ENCODE data around the gene PRR33. TPM values are rescaled to one million over a fixed set of nuclear protein-coding genes. Genes with fewer than 3 reads are reported as not detected.

The PRR33 gene
- total RNA-seq, 2 experiments from 2014 or later: 0.08 TPM; not detected in 1

DNA sequence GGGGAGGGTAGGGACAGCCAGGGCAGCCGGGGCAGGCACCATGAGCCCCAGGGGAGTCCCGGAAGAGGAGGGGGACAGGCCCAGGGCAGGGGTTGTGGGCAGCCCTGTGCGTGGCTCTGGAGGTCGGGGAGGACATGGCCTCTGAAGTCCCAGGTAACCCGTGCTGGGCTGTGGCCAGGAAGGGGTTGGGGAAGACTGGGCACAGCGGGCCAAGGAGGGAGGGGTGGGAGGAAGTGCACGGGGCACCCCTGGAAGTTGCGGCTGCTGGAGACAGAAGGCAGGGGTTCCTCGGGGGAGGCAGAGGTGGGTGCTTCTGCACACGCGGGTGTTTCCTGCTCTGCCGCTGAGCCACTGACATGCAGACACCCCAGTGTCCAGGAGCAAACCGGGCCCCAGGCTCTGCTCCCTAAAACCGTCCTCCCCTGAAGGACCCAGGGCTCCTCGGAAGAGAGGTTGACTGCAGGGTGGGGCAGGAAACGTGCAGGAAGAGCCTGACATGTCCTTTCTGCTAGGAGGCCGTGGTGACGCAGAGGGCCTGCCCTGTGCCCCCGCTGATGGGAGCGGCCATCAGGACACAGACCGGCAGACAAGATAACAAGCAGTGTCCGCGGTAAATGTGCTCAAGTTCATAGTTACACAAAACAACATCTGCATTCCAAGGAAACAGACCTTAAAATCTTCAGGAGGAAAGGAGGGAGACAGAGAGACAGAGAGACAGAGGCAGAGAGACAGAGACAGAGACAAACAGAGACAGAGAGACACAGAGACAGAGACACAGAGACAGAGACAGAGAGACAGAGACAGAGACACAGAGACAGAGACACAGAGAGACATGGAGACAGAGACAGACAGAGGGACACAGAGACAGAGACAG is 47.2 kb downstream of the PRR33 start:
- ATAC-seq (peak; percentile 57), DNase-seq (peak; percentile 54)
- Mint-ChIP-seq H3K27me3 (ENCODE audit: low read depth) (peaks cover 11% of the 10 kb centered on the region), H3K9me3 (ENCODE audit: insufficient read depth) (no peaks in the 10 kb centered on the region), H3K36me3 (ENCODE audit: low read depth) (no peaks in the 10 kb centered on the region), H3K4me1 (ENCODE audit: low read depth) (peaks cover 72% of the 10 kb centered on the region), H3K4me3 (peak overlapping the region; percentile 59), H3K27ac (peak overlapping the region; percentile 76)
- ChIA-PET POLR2A (no interaction called here), CTCF (no interaction called here)

DNA sequence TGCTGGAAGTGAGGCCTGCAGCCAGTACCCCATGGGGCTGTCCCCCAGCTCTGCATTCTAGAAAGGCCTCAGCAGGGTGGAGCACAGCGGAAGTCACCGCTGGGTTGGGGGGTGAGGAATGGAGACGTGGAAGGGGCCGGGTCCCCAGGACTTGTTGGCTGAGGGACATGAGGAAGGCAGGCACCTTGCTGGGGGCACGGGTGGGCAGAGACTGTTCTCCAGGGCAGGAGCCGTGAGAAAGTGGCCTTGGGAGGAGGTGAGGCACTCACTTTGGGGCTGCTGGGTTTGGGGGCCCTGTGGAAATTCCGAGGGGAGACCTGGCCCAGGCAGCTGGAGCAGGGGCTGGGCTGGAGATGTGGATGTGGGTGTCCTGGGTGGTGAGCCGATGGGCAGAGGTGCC is 47.9 kb downstream of the PRR33 start:
- H3K4me1 Mint-ChIP-seq (ENCODE audit: low read depth): peaks cover 65% of the 10 kb centered on the region
- ChIA-PET POLR2A (no interaction called here), CTCF (interaction anchor here (1.5 kb wide), 1 partner anchor 39 kb away, joined by 4 read pairs; no protein-coding TSS in a partner anchor)
- no peaks in the 10 kb centered on the region for H3K36me3 Mint-ChIP-seq (ENCODE audit: low read depth)
- H3K9me3 Mint-ChIP-seq (ENCODE audit: insufficient read depth): no peaks in the 10 kb centered on the region
- peaks cover 11% of the 10 kb centered on the region for H3K27me3 Mint-ChIP-seq (ENCODE audit: low read depth)
- DNase-seq (no peak), ATAC-seq (no peak)
- peak overlapping the region; percentile 76 for H3K27ac Mint-ChIP-seq
- peak overlapping the region; percentile 59 for H3K4me3 Mint-ChIP-seq

DNA sequence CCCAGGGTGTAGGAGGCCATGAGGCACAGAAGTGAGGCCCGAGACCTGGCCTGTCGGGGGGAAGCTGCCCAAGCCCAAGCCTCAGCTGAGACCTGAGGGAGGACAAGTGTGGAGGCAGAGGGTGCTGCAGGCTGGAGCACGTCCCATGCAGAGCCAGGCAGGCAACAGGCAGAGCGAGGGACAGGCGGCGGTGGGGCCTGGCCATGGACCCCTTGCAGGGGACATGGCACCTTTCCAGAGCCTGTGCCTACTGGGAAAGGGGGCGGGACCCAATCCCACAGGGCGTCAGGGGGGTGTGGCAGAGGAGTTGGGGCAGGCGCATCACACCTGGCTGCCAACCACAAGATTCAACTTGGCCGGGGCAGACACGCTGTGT is 48.6 kb downstream of the PRR33 start:
- DNase-seq (no peak), ATAC-seq (no peak)
- Mint-ChIP-seq H3K4me1 (ENCODE audit: low read depth) (peaks cover 58% of the 10 kb centered on the region), H3K4me3 (no peak overlapping the region), H3K27me3 (ENCODE audit: low read depth) (peaks cover 8% of the 10 kb centered on the region), H3K9me3 (ENCODE audit: insufficient read depth) (no peaks in the 10 kb centered on the region), H3K27ac (no peak overlapping the region), H3K36me3 (ENCODE audit: low read depth) (no peaks in the 10 kb centered on the region)
- ChIA-PET CTCF (interaction anchor here (1.3 to 1.5 kb wide), 2 partner anchors 8 to 39 kb away, joined by 4 to 5 read pairs; no protein-coding TSS in a partner anchor), POLR2A (interaction anchor here (3.1 kb wide), 1 partner anchor 10 kb away, joined by 15 read pairs; the partner anchor contains the start of gene LSP1)

DNA sequence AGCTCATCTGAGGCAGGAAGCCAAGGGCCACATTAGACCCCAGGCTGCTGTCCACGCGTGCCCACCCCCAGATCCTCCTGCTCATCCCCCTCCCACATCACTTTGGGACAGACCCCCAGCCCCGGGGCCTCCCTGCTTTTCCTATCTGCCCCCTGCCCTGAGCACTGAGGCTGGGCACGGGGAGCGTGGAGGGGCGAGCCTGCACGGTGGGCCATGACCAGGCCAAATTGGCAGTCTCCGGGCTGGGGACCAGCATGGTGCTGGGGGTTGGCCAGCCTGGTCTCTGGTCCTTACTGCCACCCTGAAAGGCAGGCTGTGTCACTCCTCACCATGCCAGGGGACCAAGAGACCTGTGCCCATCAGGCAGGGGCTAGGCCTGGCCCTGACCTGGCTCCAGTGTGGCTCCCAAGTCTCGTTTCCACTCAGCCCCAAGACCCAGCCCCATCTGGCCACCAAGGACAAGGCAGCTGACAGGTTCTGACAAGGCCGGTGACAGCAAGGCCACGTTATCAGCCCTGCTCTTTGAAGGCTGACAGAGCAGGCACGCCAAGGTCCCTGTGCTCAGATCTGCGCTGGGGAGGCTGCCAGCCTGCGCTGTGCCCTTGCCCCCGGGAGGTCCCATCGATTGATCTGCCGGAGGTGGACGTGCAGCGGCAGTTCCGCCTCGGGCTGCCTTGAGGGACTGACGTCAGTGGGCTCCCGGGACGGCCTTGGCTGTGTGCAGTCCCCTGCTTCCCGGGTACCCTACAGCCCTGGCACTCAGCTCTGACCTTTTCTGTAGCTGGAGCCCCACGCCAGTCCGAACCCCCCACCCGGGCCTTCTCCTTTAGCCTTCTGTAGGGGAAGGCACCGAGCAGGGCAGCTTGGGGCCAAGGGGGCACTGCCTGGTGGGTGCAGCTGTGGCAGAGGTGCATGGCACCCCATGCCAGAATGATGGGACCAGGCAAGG is 49.3 kb downstream of the PRR33 start:
- DNase-seq (no peak), ATAC-seq (no peak)
- Mint-ChIP-seq H3K4me3 (no peak overlapping the region), H3K4me1 (ENCODE audit: low read depth) (peaks cover 54% of the 10 kb centered on the region), H3K36me3 (ENCODE audit: low read depth) (no peaks in the 10 kb centered on the region), H3K27ac (no peak overlapping the region), H3K9me3 (ENCODE audit: insufficient read depth) (no peaks in the 10 kb centered on the region), H3K27me3 (ENCODE audit: low read depth) (peaks cover 8% of the 10 kb centered on the region)
- CTCF ChIA-PET: interaction anchor here (1.3 to 1.5 kb wide), 2 partner anchors 9 to 40 kb away, joined by 4 to 5 read pairs; no protein-coding TSS in a partner anchor
- POLR2A ChIA-PET: interaction anchor here (3.1 kb wide), 1 partner anchor 10 kb away, joined by 15 read pairs; the partner anchor contains the start of gene LSP1

DNA sequence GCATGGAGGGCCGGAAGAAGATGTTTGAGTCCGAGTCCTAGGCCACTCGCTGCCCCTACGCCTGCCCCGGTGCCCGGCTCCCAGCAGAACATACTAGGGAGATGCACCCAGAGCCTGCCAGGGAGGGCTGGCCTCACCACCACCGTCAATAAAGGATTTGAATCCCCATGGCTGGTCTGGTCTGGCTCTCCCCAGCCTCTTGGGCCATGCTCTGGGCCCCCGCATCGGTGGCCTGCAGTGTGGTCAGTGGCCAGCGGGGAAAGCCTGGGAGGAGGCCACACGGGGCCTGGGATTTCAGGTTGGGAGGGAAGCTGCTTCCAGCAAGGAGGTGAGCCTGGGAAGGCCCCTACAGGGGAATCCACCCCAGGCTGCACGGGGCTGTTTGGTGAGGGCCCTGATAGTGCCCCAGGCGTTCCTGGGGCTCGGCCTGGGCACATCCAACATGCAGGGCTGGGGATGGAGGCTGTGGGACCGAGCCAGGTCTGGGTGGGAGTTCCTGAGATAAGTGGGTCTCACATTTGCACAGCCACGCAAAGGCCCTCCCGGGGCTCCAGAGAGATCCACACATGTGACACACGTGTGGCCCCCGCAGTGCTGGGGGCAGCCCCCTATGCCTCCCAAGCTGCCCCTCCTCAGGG is 50.1 kb downstream of the PRR33 start:
- H3K4me1 Mint-ChIP-seq (ENCODE audit: low read depth): peaks cover 47% of the 10 kb centered on the region
- ChIA-PET POLR2A (interaction anchor here (3.1 kb wide), 1 partner anchor 11 kb away, joined by 15 read pairs; the partner anchor contains the start of gene LSP1), CTCF (interaction anchor here (0.6 to 1.6 kb wide), 4 partner anchors 9 to 47 kb away, joined by 3 to 6 read pairs (median 5); no protein-coding TSS in a partner anchor)
- H3K27ac Mint-ChIP-seq: no peak overlapping the region
- ATAC-seq (no peak), DNase-seq (no peak)
- peaks cover 6% of the 10 kb centered on the region for H3K27me3 Mint-ChIP-seq (ENCODE audit: low read depth)
- no peaks in the 10 kb centered on the region for H3K9me3 Mint-ChIP-seq (ENCODE audit: insufficient read depth)
- H3K36me3 Mint-ChIP-seq (ENCODE audit: low read depth): no peaks in the 10 kb centered on the region
- H3K4me3 Mint-ChIP-seq: no peak overlapping the region

DNA sequence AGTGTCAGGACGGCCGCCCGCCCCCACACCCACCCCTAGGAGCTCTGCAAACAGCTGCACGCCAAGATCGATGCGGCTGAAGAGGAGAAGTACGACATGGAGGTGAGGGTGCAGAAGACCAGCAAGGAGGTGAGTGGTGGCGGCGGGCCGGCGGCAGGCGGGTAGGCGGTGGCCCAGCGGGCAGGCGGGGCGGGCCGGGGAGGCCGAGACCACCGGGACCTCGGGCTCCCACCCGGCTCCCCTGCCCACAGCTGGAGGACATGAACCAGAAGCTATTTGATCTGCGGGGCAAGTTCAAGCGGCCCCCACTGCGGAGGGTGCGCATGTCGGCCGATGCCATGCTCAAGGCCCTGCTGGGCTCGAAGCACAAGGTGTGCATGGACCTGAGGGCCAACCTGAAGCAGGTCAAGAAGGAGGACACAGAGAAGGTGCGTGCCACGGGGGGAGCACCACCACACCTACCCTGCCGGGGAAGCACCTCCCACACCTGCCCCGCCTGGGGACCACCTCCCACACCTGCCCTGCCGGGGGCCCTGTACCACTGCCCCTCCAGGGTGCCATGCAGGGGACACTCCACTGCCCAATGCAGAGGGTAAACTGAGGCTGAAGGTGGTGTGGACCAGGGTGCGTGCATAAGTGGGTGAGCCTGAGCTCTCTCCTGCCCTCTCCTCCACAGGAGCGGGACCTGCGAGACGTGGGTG is 50.8 kb downstream of the PRR33 start:
- DNase-seq (no peak), ATAC-seq (no peak)
- ChIA-PET CTCF (interaction anchor here (0.6 to 1.6 kb wide), 5 partner anchors 10 to 310 kb away, joined by 3 to 6 read pairs (median 3); no protein-coding TSS in a partner anchor), POLR2A (interaction anchor here (3.1 kb wide), 1 partner anchor 12 kb away, joined by 15 read pairs; the partner anchor contains the start of gene LSP1)
- Mint-ChIP-seq H3K27ac (no peak overlapping the region), H3K4me1 (ENCODE audit: low read depth) (peaks cover 40% of the 10 kb centered on the region), H3K9me3 (ENCODE audit: insufficient read depth) (no peaks in the 10 kb centered on the region), H3K27me3 (ENCODE audit: low read depth) (peaks cover 6% of the 10 kb centered on the region), H3K4me3 (no peak overlapping the region), H3K36me3 (ENCODE audit: low read depth) (no peaks in the 10 kb centered on the region)

DNA sequence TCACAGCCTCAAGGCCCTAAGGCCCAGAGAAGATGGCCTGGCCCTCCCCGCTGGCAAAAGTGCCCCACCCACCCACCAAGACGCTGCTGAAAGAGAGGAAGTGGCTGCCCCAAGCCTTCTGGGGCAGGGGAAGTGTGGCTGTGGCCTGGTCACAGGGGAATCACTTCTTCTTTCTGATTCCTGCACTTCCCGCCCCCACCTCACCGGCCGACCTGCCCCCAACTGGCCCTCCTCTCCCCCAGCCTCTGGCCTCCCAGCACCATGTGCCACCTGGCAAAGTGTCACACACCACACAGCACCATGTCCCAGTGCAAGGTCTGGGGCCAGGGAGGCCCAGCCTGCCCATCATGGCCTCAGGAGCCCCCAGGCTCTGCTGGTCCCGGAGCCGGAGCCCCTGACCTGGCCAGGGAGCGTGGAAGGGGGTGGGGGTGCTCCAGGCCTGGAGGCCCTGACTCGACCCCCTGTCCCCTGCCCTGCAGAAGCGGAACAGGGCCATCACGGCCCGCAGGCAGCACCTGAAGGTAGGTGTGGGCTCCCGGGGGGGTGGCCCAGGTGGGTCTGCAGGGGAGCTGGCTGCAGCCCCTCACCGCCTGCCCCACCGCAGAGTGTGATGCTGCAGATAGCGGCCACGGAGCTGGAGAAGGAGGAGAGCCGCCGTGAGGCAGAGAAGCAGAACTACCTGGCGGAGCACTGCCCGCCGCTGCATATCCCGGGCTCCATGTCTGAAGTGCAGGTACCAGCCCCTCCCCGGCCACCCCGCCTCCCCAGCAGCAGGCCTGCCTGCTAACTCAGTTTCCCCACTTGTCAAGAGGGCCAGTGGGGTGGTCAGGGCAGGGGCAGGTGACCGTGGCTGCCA is 51.5 kb downstream of the PRR33 start:
- Mint-ChIP-seq H3K27me3 (ENCODE audit: low read depth) (peaks cover 6% of the 10 kb centered on the region), H3K4me1 (ENCODE audit: low read depth) (peaks cover 32% of the 10 kb centered on the region), H3K27ac (peak overlapping the region; percentile 8), H3K4me3 (no peak overlapping the region), H3K36me3 (ENCODE audit: low read depth) (no peaks in the 10 kb centered on the region), H3K9me3 (ENCODE audit: insufficient read depth) (no peaks in the 10 kb centered on the region)
- no peak for ATAC-seq
- ChIA-PET POLR2A (interaction anchor here (1.0 to 3.1 kb wide), 2 partner anchors 13 to 52 kb away, joined by 3 to 15 read pairs; partner anchors contain the start of genes LSP1 and PRR33), CTCF (interaction anchor here (0.9 to 1.6 kb wide), 5 partner anchors 11 to 311 kb away, joined by 3 to 6 read pairs (median 3); no protein-coding TSS in a partner anchor)
- peak; percentile 48 for DNase-seq

DNA sequence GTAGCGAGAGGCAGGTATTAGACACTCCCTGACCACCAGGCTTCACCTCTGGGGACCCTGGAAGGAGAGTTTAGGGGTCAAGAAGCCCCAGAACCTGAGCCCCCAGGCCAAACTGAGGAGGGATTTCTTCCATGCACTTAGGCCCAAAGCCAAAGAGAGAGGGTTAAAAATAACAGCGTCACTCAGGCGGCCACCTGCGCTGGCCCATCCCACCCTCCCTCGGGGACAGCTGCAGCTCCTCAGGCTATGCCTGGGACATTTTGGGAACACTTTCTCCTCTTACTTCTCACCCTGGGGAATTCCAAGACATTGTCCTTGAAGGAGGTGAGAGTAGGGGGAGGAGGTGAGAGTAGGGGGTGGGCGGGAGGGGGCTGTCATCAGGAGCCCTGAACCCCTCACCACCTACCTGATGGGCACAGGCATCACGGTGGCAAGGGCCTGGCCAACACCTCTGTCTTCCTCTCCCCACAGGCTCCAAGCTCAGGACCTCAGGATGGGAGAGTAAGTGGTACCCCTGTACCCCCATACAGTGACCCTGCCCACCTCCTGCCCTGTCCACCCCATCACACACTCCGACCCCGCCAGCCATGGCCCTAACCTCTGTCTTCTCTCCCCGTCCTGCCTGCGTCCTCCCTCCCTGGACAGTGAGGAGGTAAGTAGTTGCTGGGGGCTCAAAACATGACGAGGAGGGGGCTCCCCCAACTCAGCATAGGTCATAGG is 52.3 kb downstream of the PRR33 start:
- DNase-seq (no peak), ATAC-seq (no peak)
- H3K27ac Mint-ChIP-seq: peak overlapping the region; percentile 8
- POLR2A ChIA-PET: interaction anchor here (1.0 kb wide), 2 partner anchors 14 to 52 kb away, joined by 3 read pairs; partner anchors contain the start of gene PRR33
- H3K4me1 Mint-ChIP-seq (ENCODE audit: low read depth): peaks cover 24% of the 10 kb centered on the region
- H3K27me3 Mint-ChIP-seq (ENCODE audit: low read depth): no peaks in the 10 kb centered on the region
- H3K4me3 Mint-ChIP-seq: no peak overlapping the region
- H3K36me3 Mint-ChIP-seq (ENCODE audit: low read depth): no peaks in the 10 kb centered on the region
- no peaks in the 10 kb centered on the region for H3K9me3 Mint-ChIP-seq (ENCODE audit: insufficient read depth)
- CTCF ChIA-PET: interaction anchor here (1.0 to 1.4 kb wide), 6 partner anchors 43 to 163 kb away, joined by 3 to 8 read pairs (median 3); no protein-coding TSS in a partner anchor

DNA sequence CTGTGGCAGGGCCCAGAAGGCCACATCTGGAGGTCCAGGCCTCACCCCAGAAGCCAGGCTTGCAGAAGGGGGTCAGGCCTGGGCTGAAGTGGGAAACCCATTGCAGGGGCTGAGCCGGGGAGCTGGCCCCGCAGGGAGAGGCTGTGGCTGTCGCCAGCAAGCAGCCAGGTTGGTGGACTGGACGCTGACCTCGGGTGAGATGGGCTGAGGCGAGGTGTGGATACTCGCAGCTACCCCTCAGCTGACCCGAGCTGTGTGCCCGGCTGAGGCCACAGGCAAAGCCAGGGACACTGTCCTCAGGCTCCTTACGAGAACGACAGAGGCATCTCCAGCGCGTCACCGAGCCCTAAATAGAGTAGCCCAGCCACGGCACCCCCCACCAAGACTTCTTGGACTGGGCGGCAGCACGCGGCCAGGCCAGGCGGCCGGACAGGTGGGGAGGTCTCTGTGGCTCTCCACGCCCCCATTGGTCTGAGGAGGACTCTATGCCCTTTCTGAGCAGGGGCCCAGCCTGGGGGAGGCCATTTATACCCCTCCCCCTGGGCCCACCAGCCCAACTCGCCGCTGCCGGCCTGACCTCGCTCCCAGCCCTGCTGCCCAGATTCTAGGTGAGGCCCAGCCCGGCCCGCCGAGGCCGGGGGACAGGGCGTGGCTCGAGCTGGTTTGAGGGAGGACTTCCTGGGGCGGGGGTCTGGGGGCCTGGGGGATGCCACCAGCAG is 53.1 kb downstream of the PRR33 start, which contains the start of gene TNNI2:
Gene TNNI2 (plus strand): TSS at position 556 of the 719 bp plus-strand sequence. CDS start 716 bp downstream, outside the sequence.
- Mint-ChIP-seq H3K4me3 (no peak within 1 kb of the TSS), H3K9me3 (ENCODE audit: insufficient read depth) (no peaks in the 10 kb centered on the region), H3K27me3 (ENCODE audit: low read depth) (peaks cover under 1% of the 10 kb centered on the region), H3K36me3 (ENCODE audit: low read depth) (no peaks in the 10 kb centered on the region), H3K27ac (peak within 1 kb of the TSS; percentile 8), H3K4me1 (ENCODE audit: low read depth) (peaks cover 16% of the 10 kb centered on the region)
- CTCF ChIA-PET: interaction anchor here (0.6 to 1.4 kb wide), 10 partner anchors 14 to 313 kb away, joined by 3 to 8 read pairs (median 4); partner anchors contain the start of gene LSP1
- ATAC-seq (no peak), DNase-seq (no peak)
- POLR2A ChIA-PET: interaction anchor here (1.0 kb wide), 1 partner anchor 15 kb away, joined by 3 read pairs; no protein-coding TSS in a partner anchor

All from activated CD8-positive, alpha-beta T cell treated with anti-CD3 and anti-CD28 coated beads, Interleukin-2, amount 10 ng/mL, durations not matched to agents 7 days and 5 days (primary cell).